Activated naive CD8-positive, alpha-beta T cell treated with anti-CD3 and anti-CD28 coated beads, Interleukin-2, amount 50 U/mL, for 24 hours (primary cell): Measurements from ENCODE around the gene RASSF5.
A peak's percentile ranks its signal among the peaks of the same experiment; 100 is the strongest.

ENCODE experiments used
- ATAC-seq: fragments of 150-1000 bp; cut with Tn5 transposase; one replicate; pipeline ENCODE4 v1.10.0; 2021
- DNase-seq: peaks from one replicate; pipeline ENCODE4 v3.0.0; 2021
- H3K27ac Mint-ChIP-seq: one replicate; pipeline ENCODE4 v1.8.0; 2021; ENCODE audit warnings: mild to moderate bottlenecking, mixed read lengths
- H3K27me3 Mint-ChIP-seq: one replicate; pipeline ENCODE4 v1.8.0; 2021; ENCODE audit warnings: mixed read lengths
- H3K36me3 Mint-ChIP-seq: one replicate; pipeline ENCODE4 v1.8.0; 2021; ENCODE audit warnings: low read depth, mixed read lengths
- H3K4me1 Mint-ChIP-seq: one replicate; pipeline ENCODE4 v1.8.0; 2021; ENCODE audit warnings: mixed read lengths
- H3K4me3 Mint-ChIP-seq: one replicate; pipeline ENCODE4 v1.8.0; 2021; ENCODE audit warnings: mild to moderate bottlenecking, moderate library complexity, mixed read lengths
- H3K9me3 Mint-ChIP-seq: one replicate; pipeline ENCODE4 v1.8.0; 2021; ENCODE audit warnings: mixed read lengths

RASSF5 gene

GRCh38 chr1:206628916-206629315 is 121.6 kb downstream of the RASSF5 start:
- Mint-ChIP-seq H3K36me3 (no peaks in the 10 kb centered on the region), H3K27me3 (peaks cover 19% of the 10 kb centered on the region), H3K9me3 (no peaks in the 10 kb centered on the region), H3K4me1 (no peaks in the 10 kb centered on the region), H3K27ac (no peak overlapping the region), H3K4me3 (no peak overlapping the region)
- ATAC-seq (no peak), DNase-seq (no peak)

DNA sequence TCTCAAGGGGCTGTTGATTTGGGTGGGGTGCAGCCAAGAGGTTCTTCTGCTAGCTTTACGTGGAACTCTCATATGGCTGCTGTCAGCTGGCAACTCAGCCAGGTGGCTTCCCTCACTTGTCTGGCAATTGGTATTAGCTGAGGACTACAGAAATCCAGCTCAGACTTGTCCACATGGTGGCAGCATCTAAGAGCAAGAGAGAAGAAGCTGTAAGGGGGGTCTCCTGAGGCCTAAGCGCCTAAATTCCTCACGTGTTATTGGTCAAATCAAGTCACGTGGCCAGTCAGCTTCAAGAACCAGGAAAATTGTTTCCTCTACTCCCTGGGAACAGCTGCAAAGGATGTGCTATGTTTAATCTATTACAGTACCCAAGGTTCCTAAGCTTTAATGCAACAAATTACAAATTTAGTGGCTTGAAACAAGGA is 123.8 kb downstream of the RASSF5 start:
- Mint-ChIP-seq H3K4me1 (peaks cover 17% of the 10 kb centered on the region), H3K4me3 (no peak overlapping the region), H3K36me3 (no peaks in the 10 kb centered on the region), H3K27ac (no peak overlapping the region), H3K9me3 (no peaks in the 10 kb centered on the region), H3K27me3 (peaks cover 20% of the 10 kb centered on the region)
- no peak for ATAC-seq
- DNase-seq: peak; percentile 25

GRCh38 chr1:206633708-206634121 is 126.4 kb downstream of the RASSF5 start:
- H3K36me3 Mint-ChIP-seq: peaks cover 3% of the 10 kb centered on the region
- H3K27me3 Mint-ChIP-seq: peaks cover 20% of the 10 kb centered on the region
- H3K27ac Mint-ChIP-seq: no peak overlapping the region
- peaks cover 31% of the 10 kb centered on the region for H3K4me1 Mint-ChIP-seq
- no peak for DNase-seq
- no peak overlapping the region for H3K4me3 Mint-ChIP-seq
- no peak for ATAC-seq
- H3K9me3 Mint-ChIP-seq: no peaks in the 10 kb centered on the region

DNA sequence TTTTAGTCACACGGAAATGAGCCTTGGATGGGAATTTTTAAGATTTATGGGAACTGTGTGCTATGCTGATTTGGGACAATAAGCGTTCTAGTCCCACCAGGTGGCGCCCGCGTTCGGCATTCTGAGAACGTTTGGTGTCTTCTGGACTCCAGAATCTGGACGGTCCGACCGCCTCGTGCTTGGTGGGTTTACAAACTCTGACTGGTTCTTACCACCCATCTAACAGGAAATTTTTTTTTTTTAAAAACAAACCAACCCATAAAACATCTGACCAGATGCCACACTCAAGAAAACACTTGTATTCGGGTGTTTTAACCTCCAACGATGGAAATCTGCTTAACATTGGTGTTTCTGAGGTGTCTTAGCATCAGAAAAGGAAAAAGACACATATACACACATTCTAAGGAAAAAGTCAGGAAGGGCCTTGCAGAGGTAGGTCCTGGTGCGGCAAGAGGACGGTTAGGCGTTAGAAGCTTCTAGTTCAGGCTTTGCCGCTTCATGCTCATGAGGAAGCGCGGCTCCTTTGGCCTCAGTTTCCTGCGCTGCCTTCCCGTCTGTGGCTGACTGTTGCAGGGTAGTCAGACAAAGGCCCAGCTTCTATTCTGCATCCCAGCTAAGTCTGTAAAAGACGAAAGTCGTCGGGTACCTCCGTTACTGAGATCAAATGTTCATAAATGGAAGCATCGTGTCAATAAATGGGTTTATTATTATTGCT is 127.2 kb downstream of the RASSF5 start:
- Mint-ChIP-seq H3K27ac (peak overlapping the region; percentile 91), H3K27me3 (peaks cover 18% of the 10 kb centered on the region), H3K4me1 (peaks cover 31% of the 10 kb centered on the region), H3K4me3 (peak overlapping the region; percentile 78), H3K9me3 (no peaks in the 10 kb centered on the region), H3K36me3 (peaks cover 5% of the 10 kb centered on the region)
- DNase-seq (peak; percentile 89), ATAC-seq (no peak)

- Mint-ChIP-seq H3K27me3 (peaks cover 18% of the 10 kb centered on the region), H3K36me3 (peaks cover 8% of the 10 kb centered on the region), H3K4me3 (peak within 1 kb of the TSS; percentile 78), H3K27ac (peak within 1 kb of the TSS; percentile 91), H3K9me3 (no peaks in the 10 kb centered on the region), H3K4me1 (peaks cover 31% of the 10 kb centered on the region)
- peak; percentile 93 for ATAC-seq
- peak; percentile 96 for DNase-seq
Observed at GRCh38 chr1:206635080-206635977, 128.0 kb downstream of the RASSF5 start, which contains the start of gene DYRK3. DYRK3 (plus strand) TSS chr1:206635536; CDS start chr1:206635704, 168 bp downstream.

- Mint-ChIP-seq H3K9me3 (no peaks in the 10 kb centered on the region), H3K36me3 (peaks cover 8% of the 10 kb centered on the region), H3K27me3 (peaks cover 18% of the 10 kb centered on the region), H3K4me3 (peak overlapping the region; percentile 78), H3K4me1 (peaks cover 31% of the 10 kb centered on the region), H3K27ac (no peak overlapping the region)
- no peak for ATAC-seq
- no peak for DNase-seq
Observed at GRCh38 chr1:206635978-206636345, 128.6 kb downstream of the RASSF5 start.

GRCh38 chr1:206636671-206637070 is 129.3 kb downstream of the RASSF5 start:
- ATAC-seq: no peak
- H3K9me3 Mint-ChIP-seq: no peaks in the 10 kb centered on the region
- no peak overlapping the region for H3K27ac Mint-ChIP-seq
- peaks cover 18% of the 10 kb centered on the region for H3K27me3 Mint-ChIP-seq
- H3K4me1 Mint-ChIP-seq: peaks cover 31% of the 10 kb centered on the region
- peak overlapping the region; percentile 15 for H3K4me3 Mint-ChIP-seq
- no peak for DNase-seq
- peaks cover 8% of the 10 kb centered on the region for H3K36me3 Mint-ChIP-seq

DNA sequence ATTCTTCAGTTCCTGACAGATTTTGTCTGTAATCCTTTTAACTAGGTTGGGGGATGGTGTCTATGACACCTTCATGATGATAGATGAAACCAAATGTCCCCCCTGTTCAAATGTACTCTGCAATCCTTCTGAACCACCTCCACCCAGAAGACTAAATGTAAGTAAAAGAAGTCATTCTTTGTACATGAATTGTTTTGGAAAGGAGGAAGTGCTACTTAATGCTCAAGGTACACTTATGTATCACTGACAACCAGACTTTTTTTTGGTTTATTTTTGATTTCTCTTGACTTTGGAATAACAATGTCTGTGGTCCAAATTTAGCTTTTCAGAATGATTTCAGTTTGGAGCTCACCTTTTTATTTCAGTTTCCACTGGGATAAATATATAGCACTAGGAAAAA is 130.3 kb downstream of the RASSF5 start:
- peaks cover 8% of the 10 kb centered on the region for H3K36me3 Mint-ChIP-seq

More for the DNA sequence above, 130.3 kb downstream of the RASSF5 start:
- Mint-ChIP-seq H3K27ac (no peak overlapping the region), H3K9me3 (no peaks in the 10 kb centered on the region), H3K27me3 (peaks cover 17% of the 10 kb centered on the region), H3K4me3 (no peak overlapping the region), H3K4me1 (peaks cover 31% of the 10 kb centered on the region)
- DNase-seq (no peak), ATAC-seq (no peak)
